IMR-90 (cell line): Measurements from ENCODE around the gene TAGAP. TPM values are rescaled to one million over a fixed set of nuclear protein-coding genes. Genes with fewer than 3 reads are reported as not detected.

Experiments
- ATAC-seq: fragments of 200-7000 bp; cut with Tn5 transposase; 2 replicates; pipeline ENCODE4 v1.9.1; 2020; ENCODE audit warnings: low read depth, mild to moderate bottlenecking, moderate library complexity
- BruUV-seq: library from RNA; stranded (reverse); fragments of 400-500 nt; replicated peaks from 2 replicates; lab custom pipeline; 2021; lab: Mats Ljungman, UMichigan
- CTCF ChIA-PET: fragments of 300-600 bp; formaldehyde crosslinking; extraction: SDS; loops from one replicate; lab custom pipeline; 2021; ENCODE audit warnings: antibody characterized with exemption; lab: Yijun Ruan, JAX
- POLR2A ChIA-PET: fragments of 300-600 bp; sonication (Branson Sonifier 250); formaldehyde crosslinking; loops from one replicate; lab custom pipeline; 2022; ENCODE audit warnings: antibody characterized with exemption; ENCODE audit not compliant: unreplicated experiment; lab: Charles Lee
- DNase-seq: peaks from one replicate; pipeline ENCODE4 v3.0.0; 2013
- H2AFZ ChIP-seq: replicated peaks from 2 replicates; pipeline ENCODE3; 2013; ENCODE audit warnings: low read length, mild to moderate bottlenecking; ENCODE audit not compliant: poor library complexity
- H2AK5ac ChIP-seq: 2 replicates; pipeline ENCODE4 v1.6.1; 2013; ENCODE audit warnings: low read depth, low read length, inconsistent platforms
- H2AK9ac ChIP-seq: replicated peaks from 2 replicates; pipeline ENCODE3; 2013; ENCODE audit warnings: mild to moderate bottlenecking, low read depth, low read length, moderate library complexity; ENCODE audit not compliant: poor library complexity
- H2BK120ac ChIP-seq: 2 replicates; pipeline ENCODE4 v1.6.1; 2013; ENCODE audit warnings: low read depth, low read length, inconsistent platforms
- H2BK15ac ChIP-seq: 3 replicates; pipeline ENCODE4 v1.6.1; 2013; ENCODE audit warnings: low read depth, low read length, inconsistent platforms
- H2BK20ac ChIP-seq: 2 replicates; pipeline ENCODE4 v1.6.1; 2013; ENCODE audit warnings: low read depth, mild to moderate bottlenecking, inconsistent platforms, low read length, moderate library complexity
- H2BK5ac ChIP-seq: 2 replicates; pipeline ENCODE4 v1.6.1; 2013; ENCODE audit warnings: mild to moderate bottlenecking, low read depth, low read length, inconsistent platforms; ENCODE audit not compliant: poor library complexity, severe bottlenecking
- H3K14ac ChIP-seq: replicated peaks from 2 replicates; pipeline ENCODE4 v1.6.1; 2013; ENCODE audit warnings: low read depth, low read length, inconsistent platforms
- H3K18ac ChIP-seq: 2 replicates; pipeline ENCODE4 v1.6.1; 2013; ENCODE audit warnings: low read depth, low read length, control low read depth
- H3K23ac ChIP-seq: 2 replicates; pipeline ENCODE4 v1.6.1; 2013; ENCODE audit warnings: low read depth, low read length, inconsistent platforms
- H3K27ac ChIP-seq: 2 replicates; pipeline ENCODE4 v1.5.1; 2013; ENCODE audit warnings: mild to moderate bottlenecking, control low read depth, low read length; ENCODE audit not compliant: insufficient read depth
- H3K27me3 ChIP-seq: 2 replicates; pipeline ENCODE4 v1.6.1; 2013; ENCODE audit warnings: low read length; ENCODE audit not compliant: control insufficient read depth, insufficient read depth
- H3K36me3 ChIP-seq: 2 replicates; pipeline ENCODE4 v1.6.1; 2013; ENCODE audit warnings: low read length, mixed read lengths; ENCODE audit not compliant: control insufficient read depth, insufficient read depth
- H3K4ac ChIP-seq: 2 replicates; pipeline ENCODE4 v1.6.1; 2013; ENCODE audit warnings: low read depth, low read length, inconsistent platforms
- H3K4me1 ChIP-seq: 2 replicates; pipeline ENCODE4 v1.6.1; 2013; ENCODE audit warnings: low read length, mixed read lengths; ENCODE audit not compliant: control insufficient read depth, insufficient read depth
- H3K4me2 ChIP-seq: 2 replicates; pipeline ENCODE4 v1.6.1; 2013; ENCODE audit warnings: low read depth, mild to moderate bottlenecking, control low read depth, low read length, moderate library complexity
- H3K4me3 ChIP-seq: 2 replicates; pipeline ENCODE4 v1.5.1; 2013; ENCODE audit warnings: low read depth, mild to moderate bottlenecking, control low read depth, low read length, moderate library complexity; ENCODE audit not compliant: insufficient read depth
- H3K56ac ChIP-seq: 2 replicates; pipeline ENCODE4 v1.6.1; 2013; ENCODE audit warnings: low read length, inconsistent platforms; ENCODE audit not compliant: insufficient read depth; ENCODE audit errors: extremely low read depth
- H3K79me1 ChIP-seq, 2 experiments: 2 replicates each; pipeline ENCODE4 v1.6.1; 2013; ENCODE audit warnings: low read length in 2 of 2, inconsistent platforms in 1 of 2, low read depth in 1 of 2
- H3K9ac ChIP-seq: 2 replicates; pipeline ENCODE4 v1.6.1; 2013; ENCODE audit warnings: low read depth, low read length, control low read depth
- H3K9me1 ChIP-seq: 2 replicates; pipeline ENCODE4 v1.6.1; 2013; ENCODE audit warnings: low read length, inconsistent platforms; ENCODE audit not compliant: insufficient read depth
- H3K9me3 ChIP-seq: 2 replicates; pipeline ENCODE4 v1.6.1; 2013; ENCODE audit warnings: low read length; ENCODE audit not compliant: control insufficient read depth, insufficient read depth
- H4K20me1 ChIP-seq: 2 replicates; pipeline ENCODE4 v1.6.1; 2013; ENCODE audit warnings: low read length, inconsistent platforms; ENCODE audit not compliant: insufficient read depth
- H4K5ac ChIP-seq: 2 replicates; pipeline ENCODE4 v1.6.1; 2013; ENCODE audit warnings: mild to moderate bottlenecking, low read depth, low read length, control low read depth
- H4K8ac ChIP-seq, 2 experiments: 2 replicates each; pipeline ENCODE4 v1.6.1; 2013; ENCODE audit warnings: low read depth in 2 of 2, low read length in 2 of 2, control low read depth in 1 of 2, inconsistent platforms in 1 of 2
- H4K91ac ChIP-seq: 2 replicates; pipeline ENCODE4 v1.6.1; 2013; ENCODE audit warnings: low read depth, low read length, inconsistent platforms; ENCODE audit not compliant: insufficient read depth
- FOS ChIP-seq: fragments of 150-350 bp; IDR thresholded peaks from 2 replicates; pipeline ENCODE4 v1.6.1; 2016; ENCODE audit warnings: low read depth, low read length
- WGBS, 2 experiments: methylation state at CpG; one replicate each; pipeline versions ENCODE4 v1.1.5 to v1.1.7; 2013; ENCODE audit warnings: missing lambda C conversion rate in 2 of 2; ENCODE audit not compliant: insufficient read length in 1 of 2; ENCODE audit errors: extremely low coverage in 2 of 2; 5-methylcytosine and 5-hydroxymethylcytosine counted together
- dilution Hi-C: fragments of 300-500 bp; cut with HindIII; formaldehyde crosslinking; loops from one replicate; pipeline ENCODE4 v1.14.3; 2018; ENCODE audit warnings: low sequenced_read_pairs; ENCODE audit not compliant: unreplicated experiment
- in situ Hi-C: fragments of 300-500 bp; cut with MboI; formaldehyde crosslinking; loops from 3 replicates; pipeline ENCODE4 v1.14.3; 2019; ENCODE audit warnings: low sequenced_read_pairs, inconsistent platforms, mixed read lengths
- intact Hi-C: fragments of 100-400 bp; cut with micrococcal nuclease; formaldehyde crosslinking; loops from 2 replicates; pipeline ENCODE4 v1.10.0; 2022
- polyA plus RNA-seq, 3 experiments: library from polyadenylated mRNA; depleted of rRNA; stranded (reverse); fragments of >200 nt; gene quantifications; 2 replicates each; pipeline ENCODE4 v1.2.3, GENCODE V29; 2012; ENCODE audit warnings: low replicate concordance in 1 of 3
- total RNA-seq: library from RNA; depleted of rRNA; stranded (reverse); fragments of >200 nt; gene quantifications from 2 replicates; pipeline ENCODE4 v1.2.3, GENCODE V29; 2012

Gene TAGAP
- total and polyA plus RNA-seq, 2 of the 4 experiments (the other 2 are of a cell fraction) = not detected

- H3K9me1 ChIP-seq = no peaks in the 10 kb centered on the region
- no peak overlapping the region for H4K5ac ChIP-seq
- no peak overlapping the region for H2BK20ac ChIP-seq
- no peak overlapping the region for H4K8ac ChIP-seq
- CTCF ChIA-PET = no interaction called here
- no peaks in the 10 kb centered on the region for H3K4me1 ChIP-seq
- no peak overlapping the region for H3K14ac ChIP-seq
- H3K23ac ChIP-seq = no peak overlapping the region
- no peak overlapping the region for H2AK5ac ChIP-seq
- H2AK9ac ChIP-seq = no peak overlapping the region
- no peak for DNase-seq
- no peak overlapping the region for H3K56ac ChIP-seq
- H3K4me3 ChIP-seq = no peak overlapping the region
- no peak for TF ChIP-seq FOS
- H2AFZ ChIP-seq = no peak overlapping the region
- H3K9me3 ChIP-seq = 0 out of 2 replicates have a peak, but pooled peaks cover 4% of the 10 kb centered on the region
- in situ Hi-C loops (no loop called here), dilution Hi-C loops (no loop called here), intact Hi-C loops (no loop called here)
- no peaks in the 10 kb centered on the region for H4K20me1 ChIP-seq
- no peak overlapping the region for H3K18ac ChIP-seq
- no peak overlapping the region for H4K91ac ChIP-seq
- no peak overlapping the region for H2BK5ac ChIP-seq
- no peak overlapping the region for H2BK15ac ChIP-seq
- WGBS, 2 experiments = no CpG with 5 or more reads among the region's 3 CpGs
- POLR2A ChIA-PET = interaction anchor here (0.6 kb wide), 1 partner anchor 161 kb away, joined by 5 read pairs; no protein-coding TSS in a partner anchor
- no peak overlapping the region for H3K27ac ChIP-seq
- no peak overlapping the region for H3K4me2 ChIP-seq
- H3K4ac ChIP-seq = no peak overlapping the region
- 0 out of 2 replicates have a peak, but pooled peaks cover 2% of the 10 kb centered on the region for H3K36me3 ChIP-seq
- no peak overlapping the region for H3K9ac ChIP-seq
- no peak for ATAC-seq
- no peaks in the 10 kb centered on the region; a peak in 1 of 4 replicates for H3K79me1 ChIP-seq
- H2BK120ac ChIP-seq = no peak overlapping the region
- H3K27me3 ChIP-seq = no peaks in the 10 kb centered on the region
- BruUV-seq = no TSS peak
These were observed 51.2 kb downstream of the TAGAP start for GRCh38 chr6:158993639-158994038.
